ENCODE results near the gene SMPD2.

SMPD2 gene

GRCh38 chr6:109446541-109446940, 6.0 kb downstream of the SMPD2 start:
- DNase-seq (ENCODE audit: low read depth, low spot score), result no peak

DNA sequence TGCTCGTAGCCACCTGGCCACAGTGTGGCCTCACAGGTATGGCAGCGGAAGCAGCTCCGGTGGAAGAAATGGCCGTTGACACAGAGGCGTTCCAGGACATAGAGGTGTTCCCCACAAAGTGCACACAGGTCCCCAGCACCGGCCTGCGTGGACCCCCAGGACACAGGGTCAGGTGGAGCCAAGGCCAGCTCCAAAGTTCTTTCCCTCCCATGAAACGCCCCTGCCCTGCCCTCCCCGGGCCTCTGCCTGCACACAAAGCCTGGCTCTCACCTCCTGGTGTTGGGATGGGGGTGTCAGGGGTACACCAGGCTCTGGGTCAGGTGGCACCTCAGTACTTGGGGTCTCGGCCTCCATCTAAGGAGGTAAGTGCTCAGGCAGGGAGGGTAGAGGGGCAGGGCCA, 6.6 kb downstream of the SMPD2 start:
- no peak for DNase-seq (ENCODE audit: low read depth, low spot score)

DNA sequence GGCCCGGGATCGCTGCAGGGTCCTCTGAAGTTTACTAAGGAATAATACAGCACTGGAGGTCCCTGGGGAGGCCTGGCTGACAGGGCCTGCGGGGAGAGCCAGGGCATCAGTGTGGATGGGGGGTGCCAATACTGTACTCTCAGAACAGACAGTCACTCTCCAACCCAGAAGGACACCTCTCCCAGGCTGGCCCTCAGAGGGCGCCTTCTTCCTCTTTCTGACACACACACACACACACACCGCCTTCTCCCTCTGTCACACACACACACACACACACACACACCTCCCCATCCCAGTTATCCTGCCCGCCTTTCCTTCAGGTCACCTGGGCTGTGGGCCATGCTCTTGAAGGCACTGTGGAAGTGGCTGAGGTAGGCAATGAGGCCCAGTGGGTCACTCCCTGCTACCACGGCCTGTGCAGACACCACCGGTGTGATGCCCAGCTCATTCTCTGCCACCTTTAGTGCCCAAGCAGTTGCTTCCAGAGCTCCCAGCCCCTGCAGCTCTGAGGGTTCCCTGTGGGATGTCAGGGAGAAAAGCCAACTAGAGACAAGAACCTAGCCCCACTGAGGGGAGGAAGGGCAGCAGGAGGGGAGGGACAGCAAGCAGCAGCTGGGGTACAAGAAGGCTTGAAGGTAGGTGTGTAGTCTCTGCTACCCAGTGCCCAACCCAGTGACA, 7.5 kb downstream of the SMPD2 start:
- DNase-seq (ENCODE audit: low read depth, low spot score), result no peak

DNA sequence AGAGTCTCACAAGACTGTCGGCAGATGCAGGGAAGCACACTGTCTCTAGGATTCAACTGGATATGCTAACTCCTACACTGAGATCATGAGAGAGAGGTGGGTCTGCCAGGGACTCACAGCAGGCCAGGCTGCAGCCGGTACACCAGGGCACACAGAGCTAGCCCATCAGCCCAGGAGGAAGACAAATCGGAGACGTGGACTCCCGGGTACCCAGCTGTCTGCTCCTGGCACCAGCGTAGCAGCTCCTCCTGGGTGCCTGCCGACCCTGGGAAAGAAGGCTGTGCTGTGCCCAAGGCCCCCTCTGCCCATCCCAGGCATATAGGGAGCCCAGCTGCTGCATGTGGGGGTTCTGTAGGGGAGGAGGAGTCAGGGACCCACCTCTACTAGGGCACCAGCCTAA, 8.1 kb downstream of the SMPD2 start:
- no peak for DNase-seq (ENCODE audit: low read depth, low spot score)

DNA sequence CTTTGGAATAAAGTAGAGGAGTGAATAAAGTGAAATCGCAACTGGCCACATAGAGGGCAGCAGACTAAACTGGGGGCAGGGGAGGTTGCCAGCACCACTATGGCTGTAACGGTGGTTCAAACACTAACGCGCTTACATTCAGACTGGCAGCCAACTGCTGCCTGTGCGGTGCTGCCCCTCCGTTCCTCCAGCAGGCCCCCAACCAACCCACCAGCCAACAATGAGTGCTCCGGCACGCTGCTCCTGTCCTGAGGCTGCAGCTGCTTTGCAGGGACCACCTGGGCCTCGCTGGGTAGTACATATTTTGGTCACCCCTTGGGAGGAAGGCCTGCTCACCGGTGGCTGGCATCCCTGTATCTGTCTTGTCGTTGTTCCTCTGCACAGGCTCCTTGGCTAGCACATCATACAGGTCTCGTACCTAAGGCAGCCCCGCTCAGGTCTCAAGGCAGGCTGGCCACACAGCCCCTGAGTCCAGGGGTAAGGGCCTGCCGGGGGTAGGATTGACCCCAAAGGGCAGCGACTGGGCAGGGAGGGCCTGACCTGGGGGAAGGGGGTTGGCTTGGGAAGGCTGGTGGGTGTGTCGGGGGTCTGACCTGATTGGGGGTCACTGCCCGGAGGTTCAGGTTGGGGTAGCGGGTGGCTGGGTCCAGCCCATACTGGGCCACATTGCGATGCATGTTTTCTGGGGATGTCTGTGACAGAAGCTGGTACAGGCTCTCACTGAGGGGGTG, 8.7 kb downstream of the SMPD2 start:
- DNase-seq (ENCODE audit: low read depth, low spot score), result no peak

- no peak for DNase-seq (ENCODE audit: low read depth, low spot score)
Measured at GRCh38 chr6:109449795-109450673, 9.5 kb downstream of the SMPD2 start.

- no peak for DNase-seq (ENCODE audit: low read depth, low spot score)
Measured at GRCh38 chr6:109450801-109451200, 10.3 kb downstream of the SMPD2 start.

- DNase-seq (ENCODE audit: low read depth, low spot score), result no peak
Measured at GRCh38 chr6:109451376-109451775, 10.9 kb downstream of the SMPD2 start.

- no peak for DNase-seq (ENCODE audit: low read depth, low spot score)
Measured at GRCh38 chr6:109452181-109452580, 11.7 kb downstream of the SMPD2 start.

- no peak for DNase-seq (ENCODE audit: low read depth, low spot score)
Measured at GRCh38 chr6:109453156-109453555, 12.6 kb downstream of the SMPD2 start.

- no peak for DNase-seq (ENCODE audit: low read depth, low spot score)
Measured at GRCh38 chr6:109453594-109454495, 13.3 kb downstream of the SMPD2 start.

- DNase-seq (ENCODE audit: low read depth, low spot score), result no peak
Measured at GRCh38 chr6:109454496-109455436, 14.2 kb downstream of the SMPD2 start.

DNA sequence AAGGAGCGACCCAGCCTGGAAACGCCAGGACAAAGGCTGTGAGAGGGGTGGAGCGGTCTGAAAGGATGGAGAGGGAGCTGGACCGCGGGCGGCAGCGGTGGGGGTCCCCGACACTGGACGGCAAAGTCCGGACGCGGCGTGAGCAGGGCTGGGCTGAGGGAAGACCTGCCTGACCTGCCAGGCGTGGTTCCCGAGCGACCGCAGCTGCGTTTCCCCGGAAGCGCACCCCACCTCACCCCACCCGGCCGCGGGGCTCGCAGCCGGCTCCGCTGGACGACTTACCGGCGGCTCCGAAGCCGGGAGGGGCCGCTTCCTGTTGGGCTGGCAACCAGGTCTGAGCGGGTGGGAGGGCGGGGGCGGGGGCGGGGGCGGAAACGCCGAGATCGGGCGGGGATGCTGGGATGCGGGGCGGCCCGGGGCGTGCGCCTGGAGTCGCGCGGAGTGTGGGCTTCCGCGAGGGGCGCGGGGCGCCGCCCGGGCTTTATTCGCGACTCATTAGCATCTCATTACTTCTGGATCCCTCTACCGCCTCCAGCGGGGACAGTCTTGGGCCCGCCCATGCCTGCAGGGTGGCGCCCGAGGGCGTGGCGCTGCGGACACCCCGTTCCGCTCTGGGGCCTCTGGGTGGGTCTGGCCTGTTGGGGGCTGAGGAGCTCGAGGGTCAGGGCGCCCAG, 15.1 kb downstream of the SMPD2 start, which contains the start of gene MICAL1:
Gene MICAL1 (minus strand): TSS at position 336 of the 674 bp plus-strand sequence. CDS start 1,576 bp downstream, outside the sequence.
- DNase-seq (ENCODE audit: low read depth, low spot score), result peak; percentile 52

- no peak for DNase-seq (ENCODE audit: low read depth, low spot score)
Measured at GRCh38 chr6:109456111-109456583, 15.6 kb downstream of the SMPD2 start.

DNA sequence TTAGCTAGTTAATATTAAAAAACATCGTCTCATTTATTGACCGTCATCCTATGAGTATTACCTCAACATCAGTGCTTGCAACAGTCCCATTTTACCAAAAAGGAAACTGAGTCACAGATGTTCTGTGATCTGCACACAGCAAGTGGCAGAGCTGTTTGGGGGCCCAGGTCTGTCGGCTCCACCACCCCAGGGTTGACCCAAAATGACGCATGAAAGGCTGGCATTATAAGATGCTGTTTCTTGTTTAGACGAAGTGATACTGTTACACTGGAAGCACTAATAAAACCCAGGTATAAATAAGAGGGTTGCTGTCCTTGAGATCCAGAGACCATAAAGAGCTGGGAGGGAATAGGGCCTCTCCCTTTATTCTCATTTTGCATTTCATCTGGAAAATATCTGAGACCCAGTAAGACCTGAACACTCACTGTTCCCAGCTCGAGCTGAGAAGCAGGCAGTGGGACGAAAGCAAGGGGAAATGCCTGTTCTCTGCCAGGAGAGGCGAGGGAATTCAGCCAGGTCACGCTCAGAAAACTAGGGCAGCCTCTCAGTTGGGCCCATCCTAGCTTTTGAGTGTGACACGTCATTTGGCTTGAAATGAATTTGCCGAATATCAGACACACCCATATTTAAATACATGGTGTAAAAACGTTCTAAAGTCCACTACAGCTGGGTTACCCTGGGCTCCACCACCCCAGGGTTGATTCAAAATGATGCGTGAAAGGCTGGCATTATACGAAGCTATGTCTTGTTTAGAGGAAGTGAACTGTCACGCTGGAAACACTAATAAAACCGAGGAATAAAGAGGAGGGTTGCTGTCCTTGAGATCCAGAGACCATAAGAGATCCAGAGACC, 16.4 kb downstream of the SMPD2 start:
- no peak for DNase-seq (ENCODE audit: low read depth, low spot score)

- DNase-seq (ENCODE audit: low read depth, low spot score), result no peak
Measured at GRCh38 chr6:109457562-109457996, 17.1 kb downstream of the SMPD2 start.

DNA sequence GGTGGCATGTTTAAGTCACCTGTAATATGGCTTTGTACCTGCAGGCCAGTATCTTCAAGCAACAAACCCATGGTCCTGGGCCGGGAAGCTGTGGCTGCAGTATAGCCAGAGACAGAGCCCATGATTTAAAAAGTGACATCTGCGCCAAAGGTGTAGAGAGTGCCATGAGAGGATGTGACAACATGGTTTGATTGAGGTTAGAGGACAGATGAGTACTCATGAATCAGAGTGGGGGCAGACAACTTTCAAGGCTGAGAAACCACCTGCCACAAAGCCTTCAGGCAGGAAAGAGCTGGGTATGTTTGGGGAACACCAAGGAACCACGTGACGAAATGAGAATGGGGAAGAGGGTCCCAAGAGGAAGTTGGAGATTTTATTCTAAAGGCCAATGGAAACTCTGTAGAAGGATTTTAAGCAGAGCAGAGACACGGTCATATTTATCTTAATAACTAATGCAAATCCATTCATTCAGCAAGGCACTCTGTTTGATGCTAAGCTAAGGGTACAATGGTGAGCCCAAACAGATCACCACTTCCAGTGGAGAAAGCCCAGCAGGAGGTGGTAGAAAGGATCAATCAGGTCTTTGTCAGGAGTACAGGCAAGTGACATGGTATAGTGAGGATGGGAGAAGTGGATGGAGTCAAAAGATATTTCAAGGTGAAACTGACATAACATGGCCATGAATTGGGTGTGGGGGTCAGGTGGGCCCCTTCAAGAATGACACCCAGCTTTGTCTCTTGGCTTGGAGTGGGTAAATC, 18.4 kb downstream of the SMPD2 start:
- no peak for DNase-seq (ENCODE audit: low read depth, low spot score)

All from activated CD4-positive, CD25-positive, alpha-beta regulatory T cell treated with anti-CD3 and anti-CD28 coated beads, Interleukin-2, amount 50 U/mL, for 16 hours (primary cell).